Measurements from ENCODE around the gene UNC45A.

- TF ChIP-seq POLR2AphosphoS5 (IDR thresholded peaks at IDR 0.05; ENCODE audit: low read depth, low read length): peak; percentile 85
- no peak for TF ChIP-seq EP300 (IDR thresholded peaks at IDR 0.05; ENCODE audit: borderline replicate concordance in 1 of 2, low read depth in 2 of 2, low read length in 2 of 2)
- peak; percentile 78 for TF ChIP-seq TAF1 (IDR thresholded peaks at IDR 0.05; ENCODE audit: low read depth, low read length)
- peak in 1 of 2 experiments; percentile 75; a peak in 1 of 4 replicates for TF ChIP-seq HDAC2 (IDR thresholded peaks at IDR 0.05; ENCODE audit: borderline replicate concordance in 1 of 2, low read depth in 2 of 2, low read length in 2 of 2)
- TF ChIP-seq CHD1 (IDR thresholded peaks at IDR 0.05; ENCODE audit: low read depth, low read length): no peak
- TF ChIP-seq KDM5A (IDR thresholded peaks at IDR 0.05; ENCODE audit: low read length): no peak
- TF ChIP-seq YY1 (IDR thresholded peaks at IDR 0.05; ENCODE audit: low read depth, low read length): no peak
- TF ChIP-seq CTCF (IDR thresholded peaks at IDR 0.05; ENCODE audit: control extremely low read depth in 1 of 3, insufficient read depth in 1 of 3, low read depth in 1 of 3, low read length in 3 of 3): no peak
- peak; percentile 98 for TF ChIP-seq USF2 (IDR thresholded peaks at IDR 0.05; ENCODE audit: low read length)
- no peak for TF ChIP-seq ZNF274 (IDR thresholded peaks at IDR 0.05; ENCODE audit: borderline replicate concordance, extremely low read depth, low read length)
- TF ChIP-seq SAP30 (IDR thresholded peaks at IDR 0.05; ENCODE audit: insufficient read depth, insufficient replicate concordance, low read length): no peak
- no peak for TF ChIP-seq TEAD4 (IDR thresholded peaks at IDR 0.05; ENCODE audit: low read depth, low read length)
- TF ChIP-seq POLR2A (IDR thresholded peaks at IDR 0.05; ENCODE audit: control extremely low read depth in 1 of 2, low read depth in 2 of 2, low read length in 2 of 2): peak; percentile 79 to 95
- TF ChIP-seq CEBPB (IDR thresholded peaks at IDR 0.05; ENCODE audit: low read depth, low read length): no peak
These were observed 19.9 kb downstream of the UNC45A start, which contains the start of gene RCCD1 for GRCh38 chr15:90954712-90955623.
